ENCODE data around the gene TLE4.

Gene TLE4

DNA sequence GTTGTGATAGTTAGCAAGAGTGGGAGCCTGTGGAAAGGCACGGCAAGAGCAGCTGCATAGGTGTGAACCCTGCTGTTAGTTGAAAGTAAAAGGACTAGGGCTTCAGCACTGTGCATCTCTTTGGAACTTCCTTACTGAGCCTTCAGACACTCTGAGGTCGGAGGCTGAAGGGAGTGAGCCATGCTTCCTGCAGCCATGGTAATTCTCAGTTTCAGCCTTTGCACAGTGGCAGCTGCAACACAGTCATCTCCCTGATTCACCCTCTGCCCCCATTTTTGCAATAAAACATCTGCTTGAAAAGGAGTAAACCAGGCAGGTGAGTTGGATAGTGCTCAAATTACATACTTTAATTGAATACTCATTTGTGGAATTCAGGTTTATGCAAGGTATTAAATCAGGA is 6.5 kb upstream of the TLE4 start:
- H3K27ac Mint-ChIP-seq: no peak overlapping the region
- no peak overlapping the region for H3K4me3 Mint-ChIP-seq
- peaks cover 6% of the 10 kb centered on the region for H3K27me3 Mint-ChIP-seq
- DNase-seq (no peak), ATAC-seq (peak; percentile 93)
- no peaks in the 10 kb centered on the region for H3K9me3 Mint-ChIP-seq
- no peaks in the 10 kb centered on the region for H3K36me3 Mint-ChIP-seq (ENCODE audit: low read depth)
- peaks cover 25% of the 10 kb centered on the region for H3K4me1 Mint-ChIP-seq

DNA sequence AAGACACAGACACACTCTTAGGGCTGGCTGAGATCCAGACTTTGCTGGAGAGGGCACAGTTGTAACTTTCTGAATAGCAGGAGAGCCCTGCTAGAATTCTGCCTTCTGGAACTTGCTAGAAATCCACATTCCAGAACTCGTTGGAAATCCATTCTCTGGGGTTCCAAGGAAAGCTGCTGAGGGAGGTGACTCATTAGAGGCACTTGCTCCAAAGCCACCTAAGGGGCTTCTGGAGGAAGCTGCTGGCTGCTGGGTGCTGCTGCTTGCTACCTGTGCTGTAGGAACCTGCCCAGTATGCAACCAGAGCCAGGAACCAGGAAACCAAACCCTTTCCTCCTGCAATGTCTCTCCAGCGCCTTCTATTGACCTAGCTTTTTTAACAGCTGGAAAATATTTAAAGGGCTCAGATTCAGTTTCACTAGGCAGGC is 4.1 kb upstream of the TLE4 start:
- H3K4me1 Mint-ChIP-seq: peaks cover 24% of the 10 kb centered on the region
- no peak for DNase-seq
- H3K27me3 Mint-ChIP-seq: peaks cover 3% of the 10 kb centered on the region
- H3K27ac Mint-ChIP-seq: no peak overlapping the region
- H3K4me3 Mint-ChIP-seq: no peak overlapping the region
- no peaks in the 10 kb centered on the region for H3K36me3 Mint-ChIP-seq (ENCODE audit: low read depth)
- no peaks in the 10 kb centered on the region for H3K9me3 Mint-ChIP-seq
- no peak for ATAC-seq

DNA sequence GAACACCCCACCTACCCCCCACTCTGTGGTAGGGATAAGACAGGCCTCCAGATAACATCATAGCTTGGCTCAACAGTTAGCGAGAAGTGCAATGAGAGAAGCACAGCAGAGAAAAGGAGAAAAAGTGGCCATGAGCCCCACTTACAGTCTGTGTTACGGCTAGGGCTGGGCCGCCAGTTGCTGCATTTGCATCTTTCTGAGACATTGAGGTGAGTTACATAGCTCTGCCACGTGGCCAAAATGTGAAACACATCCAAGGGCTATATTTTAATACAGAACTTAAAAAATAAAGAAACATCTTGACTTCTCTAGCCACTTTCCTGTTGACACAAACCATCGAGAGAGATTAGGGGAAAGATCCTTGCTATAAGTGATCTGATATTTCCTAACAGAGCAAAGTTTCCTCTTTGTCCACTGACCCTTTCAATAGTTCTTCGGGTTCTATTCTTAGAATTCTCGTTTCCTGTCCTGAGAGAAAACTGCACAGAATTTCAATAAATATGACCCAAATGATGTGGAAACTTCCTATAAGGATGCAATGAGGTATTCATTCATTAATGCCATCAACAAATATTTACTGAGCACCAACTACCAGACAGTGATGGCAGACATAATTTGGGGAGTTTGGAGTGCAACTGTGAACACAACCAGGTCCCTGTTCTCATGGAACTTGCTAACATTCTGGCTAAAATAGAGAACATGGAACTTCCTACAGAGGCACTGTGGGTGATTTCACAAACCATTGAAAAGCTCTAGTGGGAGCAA is 3.2 kb upstream of the TLE4 start:
- no peaks in the 10 kb centered on the region for H3K9me3 Mint-ChIP-seq
- no peak for ATAC-seq
- peaks cover under 1% of the 10 kb centered on the region for H3K36me3 Mint-ChIP-seq (ENCODE audit: low read depth)
- peak overlapping the region; percentile 2 for H3K4me3 Mint-ChIP-seq
- DNase-seq: no peak
- no peak overlapping the region for H3K27ac Mint-ChIP-seq
- H3K27me3 Mint-ChIP-seq: peaks cover 3% of the 10 kb centered on the region
- peaks cover 22% of the 10 kb centered on the region for H3K4me1 Mint-ChIP-seq

DNA sequence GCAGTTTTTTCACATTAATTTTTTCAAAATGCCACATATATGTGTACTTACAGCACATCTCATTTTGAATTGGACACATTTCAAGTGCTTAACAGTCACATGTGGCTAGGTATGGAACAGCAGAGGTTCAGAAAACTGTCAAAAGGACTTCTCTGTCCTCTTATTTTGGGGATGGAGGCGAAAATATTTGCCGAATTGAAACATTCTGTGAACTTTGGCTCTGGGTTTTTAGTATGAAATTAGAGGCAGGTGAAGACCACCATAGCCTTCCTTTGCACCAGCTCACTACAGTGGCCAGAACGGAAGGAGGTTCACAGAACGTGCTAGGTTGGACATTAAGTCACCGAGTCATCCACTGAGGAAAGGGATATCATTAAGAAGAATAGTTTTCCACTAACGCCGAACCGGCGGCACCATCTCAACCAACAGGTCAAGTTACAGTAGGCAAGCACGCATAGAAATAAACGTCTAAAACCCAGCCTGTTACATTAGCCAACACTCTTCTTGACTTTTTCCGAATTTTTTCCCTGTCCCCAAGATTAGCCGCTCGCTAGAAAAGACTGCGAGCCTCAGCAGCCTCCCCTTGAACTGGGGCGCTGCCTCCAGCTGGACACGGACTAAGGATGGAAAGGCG is 1.8 kb upstream of the TLE4 start:
- H3K9me3 Mint-ChIP-seq: no peaks in the 10 kb centered on the region
- ATAC-seq (no peak), DNase-seq (no peak)
- H3K4me3 Mint-ChIP-seq: no peak overlapping the region
- peak overlapping the region; percentile 83 for H3K27ac Mint-ChIP-seq
- peaks cover 4% of the 10 kb centered on the region for H3K36me3 Mint-ChIP-seq (ENCODE audit: low read depth)
- H3K4me1 Mint-ChIP-seq: peaks cover 33% of the 10 kb centered on the region
- H3K27me3 Mint-ChIP-seq: peaks cover 3% of the 10 kb centered on the region

DNA sequence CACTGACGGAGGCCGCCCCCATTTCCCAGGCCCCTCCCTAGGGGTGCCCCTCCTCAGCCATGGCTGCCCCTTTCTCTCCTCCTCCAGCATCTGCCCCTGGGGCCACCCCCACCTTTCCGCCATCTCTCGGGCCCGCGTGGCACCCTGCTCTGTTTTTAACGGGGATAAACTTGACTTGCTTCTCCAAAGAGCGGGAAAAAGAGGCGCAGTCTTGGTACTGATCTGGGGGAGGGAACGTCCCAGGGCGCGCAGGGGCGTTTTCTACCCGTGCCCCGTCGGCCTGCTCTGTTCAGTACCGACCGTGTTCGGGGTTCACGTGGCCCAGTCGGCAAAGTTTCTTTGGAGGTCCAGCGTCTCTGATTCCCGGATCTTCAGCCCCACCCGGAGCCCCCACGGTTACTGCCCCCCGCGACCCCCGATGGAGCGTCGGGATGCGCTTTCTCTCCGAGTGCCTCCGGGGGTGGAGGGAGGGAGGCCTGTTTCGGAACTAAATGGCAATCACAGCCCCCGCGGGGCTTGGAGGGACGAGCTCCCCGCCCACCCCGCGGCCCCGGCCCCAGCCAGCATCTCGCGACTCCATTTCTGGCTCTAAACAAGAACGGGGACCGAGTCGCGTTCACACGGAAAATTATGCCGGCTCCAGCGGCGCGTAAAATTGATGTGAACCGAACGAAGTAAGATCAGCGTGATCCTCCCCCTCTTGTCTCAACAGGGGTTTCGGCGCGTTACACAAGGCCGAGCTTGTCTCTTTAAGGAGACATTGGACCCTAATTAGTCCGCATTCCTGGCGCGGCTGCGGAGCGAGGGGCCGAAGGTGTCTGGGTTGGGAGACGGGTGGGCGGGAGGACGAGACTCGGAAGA is 1.1 kb upstream of the TLE4 start:
- Mint-ChIP-seq H3K4me3 (no peak overlapping the region), H3K27ac (peak overlapping the region; percentile 83)
- peak; percentile 62 for DNase-seq

DNA sequence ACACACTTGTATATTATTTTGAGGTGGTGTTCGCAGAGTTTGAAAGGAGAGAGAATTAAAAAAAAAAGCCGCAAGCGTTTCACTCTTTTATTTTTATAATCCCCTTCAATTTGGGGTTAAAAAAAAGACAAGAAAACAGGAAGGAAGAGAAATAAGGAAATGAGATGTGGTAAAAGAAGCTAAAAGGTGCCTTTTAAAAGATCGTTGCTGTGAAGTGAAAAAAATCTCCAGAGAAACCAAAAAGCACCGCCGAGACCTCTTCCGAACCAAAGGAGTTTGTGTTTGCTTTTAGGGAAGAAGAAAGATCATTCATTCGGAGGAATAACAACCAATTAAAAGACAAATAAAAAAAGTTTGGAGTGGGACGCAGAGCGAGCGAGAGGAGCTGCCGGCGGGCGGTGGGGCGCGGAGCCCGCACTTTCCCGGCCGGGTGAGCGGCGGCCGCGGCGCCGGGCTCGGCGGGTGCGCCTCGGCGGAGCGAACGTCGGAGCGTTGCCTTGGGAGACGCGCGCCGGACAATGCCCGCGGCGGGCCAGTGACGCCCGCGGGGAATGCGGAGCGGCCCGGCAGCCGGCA is 355 bp downstream of the TLE4 start:
- no peak for DNase-seq
- Mint-ChIP-seq H3K27me3 (no peaks in the 10 kb centered on the region), H3K4me3 (no peak overlapping the region), H3K9me3 (no peaks in the 10 kb centered on the region), H3K27ac (no peak overlapping the region), H3K36me3 (ENCODE audit: low read depth) (peaks cover 8% of the 10 kb centered on the region), H3K4me1 (peaks cover 41% of the 10 kb centered on the region)
- no peak for ATAC-seq

More for the DNA sequence above, 1.1 kb upstream of the TLE4 start:
- peaks cover 4% of the 10 kb centered on the region for H3K36me3 Mint-ChIP-seq (ENCODE audit: low read depth)
- H3K4me1 Mint-ChIP-seq: peaks cover 30% of the 10 kb centered on the region
- peaks cover 3% of the 10 kb centered on the region for H3K27me3 Mint-ChIP-seq
- ATAC-seq: peak; percentile 10
- H3K9me3 Mint-ChIP-seq: no peaks in the 10 kb centered on the region

DNA sequence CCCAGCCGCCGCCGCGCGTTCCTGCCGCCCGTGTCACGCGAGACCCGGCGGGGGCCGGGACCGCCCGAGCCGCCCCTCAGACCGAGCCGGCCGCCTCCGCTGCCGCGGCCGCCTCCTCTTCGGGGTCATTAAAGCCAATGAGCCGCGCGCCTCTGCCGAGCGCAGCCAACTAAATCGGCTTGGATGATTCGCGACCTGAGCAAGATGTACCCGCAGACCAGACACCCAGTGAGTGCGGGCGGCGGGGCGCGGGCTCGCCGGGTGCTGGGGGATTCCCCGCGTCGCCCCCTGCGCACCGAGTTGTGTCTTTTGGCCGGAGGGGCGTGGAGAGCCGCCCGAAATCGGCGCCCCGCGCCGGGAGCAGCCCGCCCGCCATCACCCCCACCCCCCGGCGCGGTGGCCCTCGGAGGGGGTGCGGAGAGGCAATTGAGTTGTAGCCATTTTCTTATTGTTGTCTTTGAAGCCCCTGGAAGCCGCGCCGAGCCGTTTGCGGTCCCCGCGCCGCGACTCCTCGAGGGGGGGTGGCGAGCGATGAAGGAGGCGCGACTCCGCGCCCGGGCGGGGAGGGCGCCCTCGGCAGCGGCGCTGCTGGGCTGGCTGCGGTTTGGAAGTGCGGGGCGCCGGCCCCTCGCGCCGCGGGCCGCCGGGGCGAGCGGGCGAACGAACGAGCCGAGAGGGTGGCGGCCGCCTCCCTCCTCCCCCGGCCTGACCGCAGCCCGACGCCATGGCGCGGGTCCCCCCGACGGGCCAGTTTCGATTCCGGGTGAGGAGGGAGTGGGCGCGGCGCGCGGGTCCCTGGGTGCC is 1.0 kb downstream of the TLE4 start:
- Mint-ChIP-seq H3K4me1 (peaks cover 48% of the 10 kb centered on the region), H3K27ac (no peak overlapping the region), H3K36me3 (ENCODE audit: low read depth) (peaks cover 10% of the 10 kb centered on the region), H3K27me3 (no peaks in the 10 kb centered on the region), H3K9me3 (no peaks in the 10 kb centered on the region), H3K4me3 (peak overlapping the region; percentile 89)
- peak; percentile 65 for DNase-seq
- ATAC-seq: no peak

DNA sequence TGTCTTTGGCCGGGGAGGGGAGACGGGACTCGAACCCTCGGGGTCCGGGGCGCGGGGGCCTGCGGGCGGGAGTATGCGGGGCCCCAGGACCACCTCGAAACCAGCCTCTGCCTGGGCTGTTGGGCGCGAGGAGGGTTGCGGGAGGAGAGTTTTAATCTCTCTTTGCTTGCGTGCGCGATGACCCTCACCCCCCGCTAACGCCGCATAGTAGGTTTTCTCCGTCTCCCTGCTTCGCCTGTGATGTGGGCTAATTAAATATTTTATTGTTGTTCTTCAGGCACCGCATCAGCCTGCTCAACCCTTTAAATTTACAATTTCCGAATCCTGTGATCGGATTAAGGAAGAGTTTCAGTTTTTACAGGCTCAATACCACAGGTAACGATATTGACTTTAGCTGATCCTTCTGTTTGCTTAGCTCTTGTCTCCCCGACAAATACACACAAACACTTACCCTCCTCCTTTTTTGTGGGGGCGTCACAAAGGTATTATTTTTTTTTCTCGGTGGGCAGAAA is 1.7 kb downstream of the TLE4 start:
- H3K4me1 Mint-ChIP-seq: peaks cover 53% of the 10 kb centered on the region
- no peaks in the 10 kb centered on the region for H3K9me3 Mint-ChIP-seq
- ATAC-seq: no peak
- H3K27ac Mint-ChIP-seq: peak overlapping the region; percentile 88
- no peak for DNase-seq
- no peaks in the 10 kb centered on the region for H3K27me3 Mint-ChIP-seq
- H3K4me3 Mint-ChIP-seq: peak overlapping the region; percentile 89
- H3K36me3 Mint-ChIP-seq (ENCODE audit: low read depth): peaks cover 14% of the 10 kb centered on the region

DNA sequence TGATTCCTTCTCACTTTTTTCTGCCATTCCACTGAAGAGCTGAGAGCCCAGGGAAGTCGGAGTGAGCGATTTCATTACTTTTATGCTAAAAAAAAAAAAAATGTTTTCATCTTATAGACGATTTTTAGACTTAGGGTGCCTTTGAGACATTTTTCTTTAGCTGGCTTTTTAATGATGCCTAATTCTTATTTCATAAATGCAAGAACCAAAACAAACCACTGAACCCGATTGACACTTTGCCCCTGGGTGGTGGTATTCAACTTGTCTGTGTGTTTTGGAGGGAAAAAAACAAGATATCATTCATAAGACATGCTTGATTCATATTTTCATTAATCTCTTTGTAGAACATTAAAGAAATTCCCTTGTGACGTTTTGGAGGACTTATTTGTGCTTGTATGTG is 2.4 kb downstream of the TLE4 start:
- ATAC-seq (no peak), DNase-seq (no peak)
- Mint-ChIP-seq H3K27ac (peak overlapping the region; percentile 88), H3K4me3 (peak overlapping the region; percentile 89), H3K4me1 (peaks cover 56% of the 10 kb centered on the region), H3K9me3 (no peaks in the 10 kb centered on the region), H3K27me3 (no peaks in the 10 kb centered on the region), H3K36me3 (ENCODE audit: low read depth) (peaks cover 16% of the 10 kb centered on the region)

DNA sequence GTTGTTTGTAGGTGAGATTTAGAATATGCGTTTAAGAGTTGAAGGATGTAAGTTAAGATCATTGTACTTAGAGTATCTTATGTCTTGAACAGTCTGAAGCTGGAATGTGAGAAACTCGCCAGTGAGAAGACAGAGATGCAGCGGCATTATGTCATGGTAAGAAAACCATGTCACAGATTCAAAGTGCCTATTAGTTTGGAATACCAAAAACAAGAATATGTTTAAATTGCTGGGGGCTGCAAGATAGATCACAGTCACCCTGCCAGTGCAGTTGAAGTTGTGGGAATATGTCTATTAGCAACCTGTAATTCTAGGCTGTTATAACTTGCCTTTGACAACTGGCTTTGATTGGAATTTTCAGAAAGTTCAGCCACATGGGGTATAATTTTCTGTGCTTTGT is 3.0 kb downstream of the TLE4 start:
- Mint-ChIP-seq H3K4me3 (peak overlapping the region; percentile 89), H3K36me3 (ENCODE audit: low read depth) (peaks cover 19% of the 10 kb centered on the region), H3K4me1 (peaks cover 60% of the 10 kb centered on the region), H3K27me3 (no peaks in the 10 kb centered on the region), H3K27ac (no peak overlapping the region), H3K9me3 (no peaks in the 10 kb centered on the region)
- DNase-seq (no peak), ATAC-seq (no peak)

DNA sequence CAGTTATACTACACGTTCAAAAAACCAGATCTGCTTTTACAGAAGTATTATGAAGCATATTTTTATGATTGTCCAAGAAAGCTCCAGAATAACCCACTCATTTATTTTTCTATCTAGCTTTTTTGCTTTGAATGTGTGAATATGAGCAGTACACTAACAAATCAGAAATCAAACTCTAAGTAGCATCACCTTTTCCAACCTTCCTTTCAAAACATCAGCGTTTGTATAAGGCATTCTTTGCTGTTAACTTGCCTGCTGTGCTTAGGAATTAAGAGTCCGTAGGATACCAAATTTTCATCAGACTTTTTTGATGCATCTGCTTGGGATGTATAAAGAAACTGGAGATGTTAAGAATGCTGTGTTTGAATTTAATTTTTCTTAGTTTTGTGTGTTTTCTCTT is 3.8 kb downstream of the TLE4 start:
- ATAC-seq: no peak
- Mint-ChIP-seq H3K27me3 (no peaks in the 10 kb centered on the region), H3K9me3 (no peaks in the 10 kb centered on the region), H3K4me3 (no peak overlapping the region), H3K4me1 (peaks cover 59% of the 10 kb centered on the region), H3K27ac (no peak overlapping the region), H3K36me3 (ENCODE audit: low read depth) (peaks cover 24% of the 10 kb centered on the region)
- no peak for DNase-seq

DNA sequence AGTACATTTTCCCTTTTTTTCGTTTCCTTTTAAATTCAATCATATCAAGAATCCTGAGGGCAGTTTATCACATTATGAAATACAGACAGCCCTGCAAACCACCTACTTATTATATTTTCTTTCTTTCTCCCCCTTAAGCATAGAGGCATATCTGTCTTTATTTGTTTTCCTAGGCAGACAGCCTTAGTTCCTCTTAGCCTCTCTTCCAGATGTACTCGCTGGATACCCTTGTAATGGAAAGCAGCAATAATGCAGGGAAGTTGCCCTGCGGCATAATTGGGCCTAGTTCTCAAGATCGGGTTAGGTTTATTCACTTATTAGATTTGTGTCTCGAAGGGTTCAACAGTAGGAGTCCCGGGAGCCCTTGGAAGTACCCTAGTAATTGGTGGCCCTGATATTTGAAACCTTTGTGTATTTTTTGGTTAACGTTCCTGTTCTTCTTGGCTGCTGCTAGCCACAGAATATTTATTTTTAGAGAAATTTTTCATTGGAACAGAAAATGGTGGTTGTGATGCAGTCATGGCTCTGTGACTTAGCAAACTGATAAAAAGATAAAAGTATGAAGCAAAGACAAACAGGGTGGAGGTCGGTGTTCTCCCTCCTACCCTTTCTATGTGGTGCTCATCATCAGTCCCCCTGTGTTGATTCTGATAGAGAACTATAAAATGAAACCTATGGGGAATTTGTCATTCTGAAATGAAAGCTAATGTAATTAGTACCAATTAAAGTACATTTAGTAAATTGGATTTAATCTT is 6.4 kb downstream of the TLE4 start:
- no peak for DNase-seq
- Mint-ChIP-seq H3K4me1 (peaks cover 85% of the 10 kb centered on the region), H3K4me3 (no peak overlapping the region), H3K27me3 (no peaks in the 10 kb centered on the region), H3K36me3 (ENCODE audit: low read depth) (peaks cover 25% of the 10 kb centered on the region), H3K27ac (peak overlapping the region; percentile 18), H3K9me3 (no peaks in the 10 kb centered on the region)
- no peak for ATAC-seq

DNA sequence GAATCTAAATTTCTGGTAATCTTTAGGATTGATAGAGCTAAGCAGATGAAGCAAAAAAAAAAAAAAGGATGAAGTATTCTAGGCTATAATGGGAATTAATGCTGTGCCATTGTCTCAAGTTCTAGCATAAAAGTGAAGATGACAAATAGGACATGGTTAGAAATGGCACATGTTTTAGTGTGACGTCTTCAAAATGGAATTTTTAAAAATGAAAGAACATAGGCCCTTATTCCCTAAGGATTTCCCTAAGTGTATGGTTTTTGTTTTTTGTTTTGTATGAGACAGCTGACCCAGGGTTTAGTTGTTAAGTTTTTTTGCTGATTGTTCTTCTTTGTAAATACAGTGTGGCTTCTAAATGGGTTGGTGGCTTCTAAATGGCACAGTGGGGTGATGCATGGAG is 7.1 kb downstream of the TLE4 start:
- DNase-seq (no peak), ATAC-seq (no peak)
- H3K4me3 Mint-ChIP-seq: no peak overlapping the region
- H3K27ac Mint-ChIP-seq: no peak overlapping the region
- no peaks in the 10 kb centered on the region for H3K27me3 Mint-ChIP-seq
- H3K4me1 Mint-ChIP-seq: peaks cover 88% of the 10 kb centered on the region
- H3K36me3 Mint-ChIP-seq (ENCODE audit: low read depth): peaks cover 22% of the 10 kb centered on the region
- H3K9me3 Mint-ChIP-seq: no peaks in the 10 kb centered on the region

Measured in activated naive CD8-positive, alpha-beta T cell treated with anti-CD3 and anti-CD28 coated beads, Interleukin-2, amount 50 U/mL, for 24 hours (primary cell).